ENCODE data around the gene CDPF1. TPM values are rescaled to one million over a fixed set of nuclear protein-coding genes. Genes with fewer than 3 reads are reported as not detected.
"Not testable (repeated sequence)": the region's sequence is repeated elsewhere in the genome, so short reads cannot be mapped to it uniquely, and the experiment has no call there.

Gene CDPF1
- total RNA-seq, 2 donors from 2014 or later: 7.5 to 8.8 TPM

- no peak overlapping the region for H3K27ac Mint-ChIP-seq
- DNase-seq (ENCODE audit: low spot score in 2 of 2) (peak in 1 of 2 donors; percentile 28), ATAC-seq (no peak)
- peaks cover 0 to 4% of the 10 kb centered on the region in 2 donors for H3K9me3 Mint-ChIP-seq
- H3K36me3 Mint-ChIP-seq: peaks cover 8 to 13% of the 10 kb centered on the region in 2 donors
These were observed 22.1 kb upstream of the CDPF1 start for GRCh38 chr22:46272196-46272595.

DNA sequence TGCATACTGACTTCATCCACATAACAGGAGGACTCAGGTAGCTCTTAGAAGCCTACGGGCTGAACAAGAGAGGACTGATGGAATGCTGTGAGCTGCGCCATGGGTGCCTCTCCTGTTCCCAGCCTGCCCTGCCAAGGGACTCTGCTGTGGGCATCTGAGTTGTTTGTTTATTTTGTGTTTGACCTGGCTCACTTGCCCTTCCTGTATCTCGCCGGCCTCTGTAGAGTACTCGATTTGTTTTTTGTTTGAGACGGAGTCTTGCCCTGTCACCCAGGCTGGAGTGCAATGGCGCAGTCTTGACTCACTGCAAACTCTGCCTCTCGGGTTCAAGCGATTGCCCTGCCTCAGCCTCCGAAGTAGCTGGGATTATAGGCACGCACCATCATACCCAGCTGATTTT, 19.5 kb upstream of the CDPF1 start:
- ATAC-seq (no peak), DNase-seq (ENCODE audit: low spot score in 2 of 2) (peak in 1 of 2 donors; percentile 38)
- H3K9me3 Mint-ChIP-seq: peaks cover 0 to 8% of the 10 kb centered on the region in 2 donors
- H3K27ac Mint-ChIP-seq: no peak overlapping the region
- peaks cover 2 to 20% of the 10 kb centered on the region in 2 donors for H3K36me3 Mint-ChIP-seq

DNA sequence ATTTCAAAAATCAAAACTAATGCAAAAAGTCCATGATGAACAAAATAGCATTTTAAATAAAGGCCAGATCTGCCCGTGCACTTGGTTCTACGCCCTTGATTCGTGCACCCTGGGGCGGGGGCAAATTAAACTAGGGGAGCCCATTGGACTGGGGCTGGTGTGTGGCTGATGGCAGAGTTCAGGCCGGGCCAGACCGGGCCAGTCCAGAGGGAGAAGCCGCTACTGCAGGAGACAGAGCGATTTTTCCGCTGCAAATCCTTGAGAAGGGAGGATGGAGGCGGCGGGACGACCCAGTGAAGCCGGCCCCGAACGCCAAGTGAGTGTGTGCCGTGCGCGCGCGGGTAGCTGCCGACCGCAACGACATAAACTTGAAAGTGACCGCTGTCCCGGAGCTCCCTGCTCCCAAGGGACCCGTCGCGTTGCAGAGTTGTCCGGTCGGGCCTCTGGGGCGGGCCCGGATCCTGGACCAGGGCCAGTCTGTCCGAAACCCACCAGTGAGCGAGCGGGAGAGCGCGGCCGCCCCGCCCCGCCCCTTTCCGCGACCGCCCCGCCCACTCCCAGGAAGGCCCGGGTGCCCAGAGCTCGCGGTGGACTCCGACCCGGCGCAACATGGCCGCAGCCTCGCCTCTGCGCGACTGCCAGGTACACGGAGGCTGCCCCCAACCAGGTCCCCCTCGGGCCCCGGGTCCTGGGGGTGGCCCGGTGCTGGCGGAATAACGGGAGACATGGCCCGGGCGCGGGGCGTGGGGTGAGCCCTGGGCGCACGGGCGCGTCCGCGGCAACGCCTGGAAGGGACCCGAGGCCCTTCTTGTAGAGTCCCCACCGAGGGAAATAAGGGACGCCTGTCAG, 17.6 kb upstream of the CDPF1 start, which contains the start of gene TTC38:
TSS of gene TTC38 (plus strand) at position 578 of the 849 bp plus-strand sequence. CDS start at position 610, 32 bp downstream.
- H3K9me3 Mint-ChIP-seq: peaks cover 0 to 8% of the 10 kb centered on the region in 2 donors
- peak; percentile 92 to 94 for ATAC-seq
- peak within 1 kb of the TSS in 1 of 2 donors; percentile 20 for H3K27ac Mint-ChIP-seq
- DNase-seq (ENCODE audit: low spot score in 2 of 2): peak; percentile 44 to 74
- peaks cover 14 to 31% of the 10 kb centered on the region in 2 donors for H3K36me3 Mint-ChIP-seq

- not testable (repeated sequence) for H3K9me3 Mint-ChIP-seq, ATAC-seq, H3K27ac Mint-ChIP-seq
- H3K36me3 Mint-ChIP-seq: peaks cover 30 to 31% of the 10 kb centered on the region in 2 donors
- peak in 1 of 2 donors; percentile 4 for DNase-seq (ENCODE audit: low spot score in 2 of 2)
These were observed 15.5 kb upstream of the CDPF1 start for GRCh38 chr22:46265627-46266026.

GRCh38 chr22:46264520-46264919, 14.4 kb upstream of the CDPF1 start:
- H3K36me3 Mint-ChIP-seq: peaks cover 30 to 31% of the 10 kb centered on the region in 2 donors
- not testable (repeated sequence) for H3K27ac Mint-ChIP-seq, ATAC-seq, H3K9me3 Mint-ChIP-seq
- DNase-seq (ENCODE audit: low spot score in 2 of 2): peak in 1 of 2 donors; percentile 18

DNA sequence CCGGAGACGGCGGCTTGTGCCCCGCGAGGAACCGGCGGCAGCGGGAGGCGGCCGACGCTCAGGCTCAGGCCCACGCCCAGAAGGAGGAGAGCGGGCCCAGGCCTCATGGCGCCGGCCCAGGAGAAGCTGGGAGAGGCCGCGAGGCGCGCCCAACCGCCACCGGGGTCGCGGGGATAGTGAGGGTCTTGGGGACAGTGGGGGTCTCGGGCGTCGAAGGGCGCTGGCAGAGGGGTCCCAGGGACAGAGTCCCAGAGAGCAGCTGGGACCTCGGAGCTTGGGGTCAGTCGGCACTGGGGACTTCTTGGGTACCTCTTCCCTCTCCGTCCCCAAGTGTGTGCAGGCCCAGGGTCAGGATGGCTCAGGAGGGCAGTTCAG, 13.1 kb upstream of the CDPF1 start, which contains the start of gene PKDREJ:
TSS of gene PKDREJ (minus strand) at position 128 of the 375 bp plus-strand sequence. CDS start at position 107, 21 bp downstream.
- ATAC-seq (no peak), DNase-seq (ENCODE audit: low spot score in 2 of 2) (peak in 1 of 2 donors; percentile 44)
- H3K27ac Mint-ChIP-seq: no peak within 1 kb of the TSS
- peaks cover 0 to 8% of the 10 kb centered on the region in 2 donors for H3K9me3 Mint-ChIP-seq
- peaks cover 30 to 31% of the 10 kb centered on the region in 2 donors for H3K36me3 Mint-ChIP-seq

GRCh38 chr22:46262449-46263215, 12.5 kb upstream of the CDPF1 start:
- Mint-ChIP-seq H3K27ac (no peak overlapping the region), H3K9me3 (peaks cover 0 to 8% of the 10 kb centered on the region in 2 donors), H3K36me3 (peaks cover 30 to 31% of the 10 kb centered on the region in 2 donors)
- DNase-seq (ENCODE audit: low spot score in 2 of 2) (peak; percentile 45 to 55), ATAC-seq (peak; percentile 79 to 82)

GRCh38 chr22:46260038-46260437, 9.9 kb upstream of the CDPF1 start:
- no peak overlapping the region for H3K27ac Mint-ChIP-seq
- ATAC-seq: no peak
- no peaks in the 10 kb centered on the region for H3K9me3 Mint-ChIP-seq
- peaks cover 11 to 30% of the 10 kb centered on the region in 2 donors for H3K36me3 Mint-ChIP-seq
- peak in 1 of 2 donors; percentile 21 for DNase-seq (ENCODE audit: low spot score in 2 of 2)

DNA sequence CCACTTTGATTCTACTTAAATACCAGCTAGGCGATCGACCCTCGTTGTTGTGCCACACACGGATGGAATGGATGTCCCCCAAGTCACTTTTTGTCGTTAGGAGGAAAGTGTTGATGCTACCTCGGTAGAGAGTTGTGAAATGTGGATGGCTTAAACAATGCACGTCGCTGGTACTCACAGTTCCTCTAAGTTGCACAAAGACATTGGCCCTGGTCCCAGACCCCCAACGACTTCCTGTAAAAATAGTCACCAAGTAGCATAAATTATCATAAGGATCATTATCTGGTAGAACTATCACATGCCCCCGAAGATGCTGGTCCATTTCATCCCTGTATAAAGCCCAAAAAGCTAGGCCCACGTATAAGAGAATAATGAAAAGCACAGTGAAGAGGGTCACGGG, 9.3 kb upstream of the CDPF1 start:
- no peak for ATAC-seq
- DNase-seq (ENCODE audit: low spot score in 2 of 2): no peak
- Mint-ChIP-seq H3K36me3 (peaks cover 13 to 29% of the 10 kb centered on the region in 2 donors), H3K27ac (no peak overlapping the region), H3K9me3 (no peaks in the 10 kb centered on the region)

GRCh38 chr22:46256358-46256958, 6.4 kb upstream of the CDPF1 start:
- H3K36me3 Mint-ChIP-seq: peaks cover 11 to 14% of the 10 kb centered on the region in 2 donors
- H3K9me3 Mint-ChIP-seq: no peaks in the 10 kb centered on the region
- DNase-seq (ENCODE audit: low spot score in 2 of 2) (no peak), ATAC-seq (no peak)
- no peak overlapping the region for H3K27ac Mint-ChIP-seq

- Mint-ChIP-seq H3K9me3 (no peaks in the 10 kb centered on the region), H3K27ac (peak overlapping the region in 1 of 2 donors; percentile 91), H3K36me3 (peaks cover 16% of the 10 kb centered on the region in 2 donors)
- ATAC-seq (no peak), DNase-seq (ENCODE audit: low spot score in 2 of 2) (no peak)
These were observed 1.8 kb upstream of the CDPF1 start for GRCh38 chr22:46251816-46252380.

DNA sequence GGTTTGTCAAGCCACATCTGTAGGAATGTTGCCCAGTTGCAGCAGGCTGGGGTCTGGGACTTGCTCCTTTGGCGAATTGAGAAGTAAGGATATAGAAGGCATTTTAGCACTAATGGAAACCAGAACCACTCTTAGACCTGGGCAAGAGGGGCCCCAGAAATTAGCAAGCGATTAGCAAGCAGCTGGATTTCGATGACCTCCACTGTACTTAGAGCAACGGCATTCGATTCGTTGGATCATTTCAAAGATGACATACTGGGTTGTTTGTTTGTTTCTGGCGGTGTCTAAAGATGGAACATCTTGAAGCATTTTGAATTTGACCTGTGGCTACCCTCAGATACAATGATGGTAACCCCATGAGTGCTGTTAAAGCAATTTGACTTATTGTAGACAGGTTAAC, 1.2 kb upstream of the CDPF1 start:
- no peaks in the 10 kb centered on the region for H3K9me3 Mint-ChIP-seq
- DNase-seq (ENCODE audit: low spot score in 2 of 2): no peak
- ATAC-seq: no peak
- H3K27ac Mint-ChIP-seq: peak overlapping the region; percentile 89 to 91
- H3K36me3 Mint-ChIP-seq: peaks cover 16% of the 10 kb centered on the region in 2 donors

GRCh38 chr22:46250783-46251125, 661 bp upstream of the CDPF1 start:
- DNase-seq (ENCODE audit: low spot score in 2 of 2): no peak
- peak overlapping the region; percentile 89 to 91 for H3K27ac Mint-ChIP-seq
- H3K36me3 Mint-ChIP-seq: peaks cover 16% of the 10 kb centered on the region in 2 donors
- H3K9me3 Mint-ChIP-seq: no peaks in the 10 kb centered on the region
- ATAC-seq: peak in 1 of 2 donors; percentile 1

DNA sequence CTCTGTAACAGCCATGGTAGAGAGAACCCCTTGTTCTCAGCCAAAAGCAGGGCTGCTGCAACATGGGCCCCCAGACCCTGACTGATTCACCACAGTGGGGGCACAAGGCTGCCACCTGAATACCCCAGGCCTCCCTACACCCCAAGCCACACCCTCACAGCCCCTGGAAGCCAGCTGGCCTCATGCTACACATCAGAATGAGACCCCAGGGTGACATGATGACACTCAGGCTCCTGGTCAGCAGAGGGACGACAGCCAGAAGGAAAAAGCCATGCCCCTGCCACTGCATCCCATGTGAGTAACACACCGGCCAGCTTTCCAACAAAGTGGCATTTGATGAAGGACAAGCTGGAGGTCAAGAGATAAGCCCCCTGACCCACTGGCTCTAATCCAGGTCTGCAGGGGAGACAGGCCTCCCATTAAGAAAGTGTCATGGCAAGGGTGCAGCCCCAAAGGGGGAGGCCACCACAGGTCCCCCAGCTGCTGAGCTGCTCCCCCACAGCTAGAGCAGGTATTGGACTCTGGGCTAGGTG, 2.6 kb downstream of the CDPF1 start:
- Mint-ChIP-seq H3K27ac (no peak overlapping the region), H3K9me3 (no peaks in the 10 kb centered on the region)

GRCh38 chr22:46246178-46246577, 3.9 kb downstream of the CDPF1 start:
- DNase-seq (ENCODE audit: low spot score in 2 of 2): no peak
- Mint-ChIP-seq H3K9me3 (no peaks in the 10 kb centered on the region), H3K36me3 (peaks cover 2 to 5% of the 10 kb centered on the region in 2 donors), H3K27ac (peak overlapping the region in 1 of 2 donors; percentile 42)
- ATAC-seq: no peak

More for the DNA sequence above, 2.6 kb downstream of the CDPF1 start:
- ATAC-seq (no peak), DNase-seq (ENCODE audit: low spot score in 2 of 2) (no peak)
- H3K36me3 Mint-ChIP-seq: peaks cover 8 to 10% of the 10 kb centered on the region in 2 donors

GRCh38 chr22:46245511-46245910, 4.6 kb downstream of the CDPF1 start:
- ATAC-seq (no peak), DNase-seq (ENCODE audit: low spot score in 2 of 2) (no peak)
- Mint-ChIP-seq H3K36me3 (no peaks in the 10 kb centered on the region), H3K27ac (no peak overlapping the region), H3K9me3 (no peaks in the 10 kb centered on the region)
